OCI-LY1 (cell line): ENCODE data around the gene SOX5.
"Not testable (repeated sequence)": the region's sequence is repeated elsewhere in the genome, so short reads cannot be mapped to it uniquely, and the experiment has no call there.

Experiments used
- H2AFZ ChIP-seq: fragments of 200-600 bp; sonication (generic), shearing (Covaris generic); 2 replicates; pipeline ENCODE4 v1.6.0; 2014; ENCODE audit warnings: antibody characterized with exemption, mild to moderate bottlenecking, low read length
- H3F3A ChIP-seq: fragments of 200-600 bp; sonication (generic), shearing (Covaris generic); 2 replicates; pipeline ENCODE4 v1.6.0; 2014; ENCODE audit warnings: mild to moderate bottlenecking, antibody characterized with exemption, low read length, moderate library complexity; ENCODE audit not compliant: insufficient read depth
- H3K27ac ChIP-seq: fragments of 200-600 bp; sonication (generic); 2 replicates; pipeline ENCODE4 v1.5.1; 2014; ENCODE audit warnings: low read length, mixed run types, mild to moderate bottlenecking, low read depth; ENCODE audit not compliant: poor library complexity, severe bottlenecking
- H3K27me3 ChIP-seq: fragments of 200-600 bp; sonication (generic); 2 replicates; pipeline ENCODE4 v1.6.0; 2014; ENCODE audit warnings: antibody characterized with exemption, mild to moderate bottlenecking, low read length, moderate library complexity; ENCODE audit not compliant: insufficient read depth
- H3K36me3 ChIP-seq: fragments of 200-600 bp; sonication (generic); 2 replicates; pipeline ENCODE4 v1.6.1; 2014; ENCODE audit warnings: mild to moderate bottlenecking, antibody characterized with exemption, low read length, moderate library complexity, mixed read lengths; ENCODE audit not compliant: insufficient read depth
- H3K4me1 ChIP-seq: fragments of 200-600 bp; sonication (generic); 2 replicates; pipeline ENCODE4 v1.5.1; 2014; ENCODE audit warnings: mild to moderate bottlenecking, low read length, moderate library complexity; ENCODE audit not compliant: insufficient read depth, severe bottlenecking
- H3K4me2 ChIP-seq: fragments of 200-600 bp; sonication (generic), shearing (Covaris generic); 2 replicates; pipeline ENCODE4 v1.6.1; 2014; ENCODE audit warnings: low read length
- H3K4me3 ChIP-seq: fragments of 200-600 bp; sonication (generic); 2 replicates; pipeline ENCODE4 v1.5.1; 2014; ENCODE audit warnings: low read length, low read depth, mild to moderate bottlenecking, mixed read lengths; ENCODE audit not compliant: poor library complexity, severe bottlenecking
- H3K79me2 ChIP-seq: fragments of 200-600 bp; shearing (Covaris generic); 2 replicates; pipeline ENCODE4 v1.6.1; 2016; ENCODE audit warnings: mixed run types, low read length, mixed read lengths; ENCODE audit not compliant: insufficient read depth
- H3K9ac ChIP-seq: fragments of 200-600 bp; sonication (generic), shearing (Covaris generic); 2 replicates; pipeline ENCODE4 v1.6.1; 2014; ENCODE audit warnings: mild to moderate bottlenecking, low read length, mixed read lengths
- H3K9me2 ChIP-seq: fragments of 200-600 bp; sonication (generic), shearing (Covaris generic); 2 replicates; pipeline ENCODE4 v1.6.1; 2014; ENCODE audit warnings: low read depth, mild to moderate bottlenecking, low read length, mixed read lengths
- H3K9me3 ChIP-seq: fragments of 200-600 bp; shearing (Covaris generic); 2 replicates; pipeline ENCODE4 v1.6.1; 2014; ENCODE audit warnings: low read length, mixed read lengths
- H4K20me1 ChIP-seq: fragments of 200-600 bp; sonication (generic), shearing (Covaris generic); 2 replicates; pipeline ENCODE4 v1.6.0; 2016; ENCODE audit warnings: mild to moderate bottlenecking, low read length; ENCODE audit not compliant: insufficient read depth
- CTCF ChIP-seq: fragments of 200-600 bp; sonication (generic), shearing (Covaris generic); IDR thresholded peaks from 2 replicates; pipeline ENCODE4 v1.5.1; 2017; ENCODE audit warnings: mild to moderate bottlenecking, antibody characterized with exemption, low read length, moderate library complexity, mixed read lengths
- EZH2 ChIP-seq: fragments of 200-600 bp; sonication (generic), shearing (Covaris generic); IDR thresholded peaks from 2 replicates; pipeline ENCODE4 v1.8.0; 2017; ENCODE audit warnings: borderline replicate concordance, mixed run types, mild to moderate bottlenecking, antibody characterized with exemption, low read length, moderate library complexity, mixed read lengths

SOX5 gene

GRCh38 chr12:23884909-23885308 lies 64.6 kb downstream of the SOX5 start:
- no peak overlapping the region for H2AFZ ChIP-seq
- no peak overlapping the region for H3K4me3 ChIP-seq
- no peaks in the 10 kb centered on the region for H3K36me3 ChIP-seq
- H3K27me3 ChIP-seq: no peaks in the 10 kb centered on the region
- H3K27ac ChIP-seq: no peak overlapping the region
- H3K9me3 ChIP-seq: no peaks in the 10 kb centered on the region
- no peaks in the 10 kb centered on the region for H3K4me1 ChIP-seq
- H3K4me2 ChIP-seq: no peak overlapping the region
- no peak overlapping the region for H3K9ac ChIP-seq
- H3F3A ChIP-seq: no peaks in the 10 kb centered on the region
- no peaks in the 10 kb centered on the region for H4K20me1 ChIP-seq
- H3K79me2 ChIP-seq: no peaks in the 10 kb centered on the region
- H3K9me2 ChIP-seq: no peaks in the 10 kb centered on the region
- TF ChIP-seq EZH2: no peak
- no peak for TF ChIP-seq CTCF

GRCh38 chr12:23880988-23881387 lies 68.5 kb downstream of the SOX5 start:
- Histone ChIP-seq H3K9ac (no peak overlapping the region), H3K4me2 (no peak overlapping the region), H3F3A (no peaks in the 10 kb centered on the region), H4K20me1 (no peaks in the 10 kb centered on the region), H2AFZ (no peak overlapping the region), H3K4me1 (no peaks in the 10 kb centered on the region), H3K4me3 (no peak overlapping the region), H3K36me3 (no peaks in the 10 kb centered on the region), H3K79me2 (no peaks in the 10 kb centered on the region), H3K27ac (no peak overlapping the region), H3K9me2 (no peaks in the 10 kb centered on the region), H3K27me3 (no peaks in the 10 kb centered on the region), H3K9me3 (no peaks in the 10 kb centered on the region)
- TF ChIP-seq CTCF: no peak
- TF ChIP-seq EZH2: no peak

GRCh38 chr12:23876618-23877017 lies 72.9 kb downstream of the SOX5 start:
- not testable (repeated sequence) for H3K9me3 ChIP-seq, H3K9ac ChIP-seq, H2AFZ ChIP-seq, H3F3A ChIP-seq, H3K79me2 ChIP-seq, H3K4me3 ChIP-seq, H3K36me3 ChIP-seq, H3K4me1 ChIP-seq, H3K27me3 ChIP-seq, H3K27ac ChIP-seq, H4K20me1 ChIP-seq, H3K4me2 ChIP-seq, H3K9me2 ChIP-seq

GRCh38 chr12:23867794-23868193 lies 81.7 kb downstream of the SOX5 start:
- H3K36me3 ChIP-seq: no peaks in the 10 kb centered on the region
- no peaks in the 10 kb centered on the region for H3K9me3 ChIP-seq

More at GRCh38 chr12:23867794-23868193, 81.7 kb downstream of the SOX5 start:
- H3K79me2 ChIP-seq: no peaks in the 10 kb centered on the region
- H3K9ac ChIP-seq: no peak overlapping the region
- no peaks in the 10 kb centered on the region for H3K9me2 ChIP-seq
- no peak overlapping the region for H3K4me2 ChIP-seq
- no peaks in the 10 kb centered on the region for H3F3A ChIP-seq
- H4K20me1 ChIP-seq: no peaks in the 10 kb centered on the region
- TF ChIP-seq EZH2 (no peak), CTCF (no peak)
- no peaks in the 10 kb centered on the region for H3K4me1 ChIP-seq
- H3K27ac ChIP-seq: no peak overlapping the region
- no peak overlapping the region for H2AFZ ChIP-seq
- H3K27me3 ChIP-seq: no peaks in the 10 kb centered on the region
- H3K4me3 ChIP-seq: no peak overlapping the region
